PC-3 (cell line): ENCODE data around the gene SPC24. TPM values are rescaled to one million over a fixed set of nuclear protein-coding genes. Genes with fewer than 3 reads are reported as not detected.

Source experiments
- ATAC-seq: fragments of 200-7000 bp; cut with Tn5 transposase; 2 replicates; pipeline ENCODE4 v1.9.1; 2020; ENCODE audit warnings: mild to moderate bottlenecking, moderate library complexity
- BruUV-seq: library from RNA; stranded (reverse); fragments of 400-500 nt; replicated peaks from 2 replicates; lab custom pipeline; 2021; lab: Mats Ljungman, UMichigan
- CTCF ChIA-PET: fragments of 300-600 bp; sonication (Branson Sonifier 250); formaldehyde crosslinking; loops from one replicate; lab custom pipeline; 2022; ENCODE audit warnings: antibody characterized with exemption; lab: Charles Lee
- POLR2A ChIA-PET: fragments of 300-600 bp; sonication (Branson Sonifier 250); formaldehyde crosslinking; loops from one replicate; lab custom pipeline; 2022; ENCODE audit warnings: antibody characterized with exemption; ENCODE audit not compliant: unreplicated experiment; lab: Charles Lee
- DNase-seq: peaks from one replicate; pipeline ENCODE4 v3.0.0-alpha.2; 2015
- H2AFZ ChIP-seq: fragments of 300-600 bp; sonication (generic); 2 replicates; pipeline ENCODE4 v1.6.0; 2016; ENCODE audit warnings: antibody characterized with exemption, low read length
- H3F3A ChIP-seq: fragments of 300-600 bp; sonication (generic); one replicate; pipeline ENCODE4 v1.6.0; 2017; ENCODE audit warnings: antibody characterized with exemption, low read length, control low read depth, mild to moderate bottlenecking; ENCODE audit not compliant: unreplicated experiment
- H3K27ac ChIP-seq: fragments of 300-600 bp; sonication (generic); 2 replicates; pipeline ENCODE4 v1.5.1; 2016; ENCODE audit warnings: mild to moderate bottlenecking, low read length
- H3K27me3 ChIP-seq: fragments of 300-600 bp; sonication (generic); 2 replicates; pipeline ENCODE4 v1.6.1; 2016; ENCODE audit warnings: low read length, mixed read lengths
- H3K36me3 ChIP-seq: fragments of 300-600 bp; sonication (generic); 2 replicates; pipeline ENCODE4 v1.6.1; 2016; ENCODE audit warnings: low read depth, mixed run types, low read length, mixed read lengths
- H3K4me1 ChIP-seq: fragments of 300-600 bp; sonication (generic); 2 replicates; pipeline ENCODE4 v1.5.1; 2016; ENCODE audit warnings: low read length; ENCODE audit not compliant: insufficient read depth
- H3K4me2 ChIP-seq: fragments of 300-600 bp; sonication (generic); 2 replicates; pipeline ENCODE4 v1.6.0; 2016; ENCODE audit warnings: low read length
- H3K4me3 ChIP-seq: fragments of 300-600 bp; sonication (generic); 2 replicates; pipeline ENCODE4 v1.5.1; 2016; ENCODE audit warnings: mild to moderate bottlenecking, low read length, mixed read lengths
- H3K79me2 ChIP-seq: fragments of 300-600 bp; sonication (generic); 2 replicates; pipeline ENCODE4 v1.6.1; 2017; ENCODE audit warnings: low read length, mixed read lengths
- H3K9ac ChIP-seq: fragments of 300-600 bp; sonication (generic); 2 replicates; pipeline ENCODE4 v1.6.0; 2016; ENCODE audit warnings: mild to moderate bottlenecking, low read length
- H3K9me2 ChIP-seq: fragments of 300-600 bp; sonication (generic); replicated peaks from 2 replicates; pipeline ENCODE4 v1.6.1; 2016; ENCODE audit warnings: mixed run types, low read length, mixed read lengths
- H3K9me3 ChIP-seq: fragments of 300-600 bp; sonication (generic); 2 replicates; pipeline ENCODE4 v1.6.1; 2016; ENCODE audit warnings: low read length, mixed read lengths
- H4K20me1 ChIP-seq: fragments of 300-600 bp; sonication (generic); 2 replicates; pipeline ENCODE4 v1.6.1; 2016; ENCODE audit warnings: low read length, mixed read lengths
- EZH2 ChIP-seq: fragments of 300-600 bp; sonication (generic); IDR thresholded peaks from one replicate; pipeline ENCODE4 v1.6.1; 2017; ENCODE audit warnings: antibody characterized with exemption, mild to moderate bottlenecking, low read length; ENCODE audit not compliant: unreplicated experiment
- EZH2phosphoT487 ChIP-seq: fragments of 300-600 bp; sonication (generic); IDR thresholded peaks from 2 replicates; pipeline ENCODE4 v1.6.1; 2018; ENCODE audit warnings: mild to moderate bottlenecking, antibody characterized with exemption, low read length, borderline replicate concordance
- intact Hi-C: fragments of 100-400 bp; cut with micrococcal nuclease; formaldehyde crosslinking; loops from 2 replicates; pipeline ENCODE4 v1.9.0; 2023
- total RNA-seq: library from RNA; depleted of rRNA; stranded (reverse); fragments of >200 nt; gene quantifications from 2 replicates; pipeline ENCODE4 v1.2.3, GENCODE V29; 2014
- TF ChIP-seq, protein P1 (sequence below): fragments of 300-600 bp; sonication (generic); conservative IDR thresholded peaks from 2 replicates; pipeline ENCODE4 v1.5.1; 2017; ENCODE audit warnings: antibody characterized with exemption, low read depth, mild to moderate bottlenecking, low read length

SPC24 gene
- total RNA-seq, 1 experiment from 2014 or later, result 142 TPM

GRCh38 chr19:11171144-11171543, 15.6 kb upstream of the SPC24 start:
- Histone ChIP-seq H3K9me2 (no peaks in the 10 kb centered on the region), H3K4me2 (no peak overlapping the region), H3K27me3 (no peaks in the 10 kb centered on the region), H3K4me1 (peaks cover 18% of the 10 kb centered on the region), H3K79me2 (no peaks in the 10 kb centered on the region), H3K9me3 (no peaks in the 10 kb centered on the region), H3K9ac (no peak overlapping the region), H3K36me3 (peaks cover 37% of the 10 kb centered on the region), H3F3A (peaks cover 7% of the 10 kb centered on the region), H2AFZ (no peak overlapping the region), H4K20me1 (no peaks in the 10 kb centered on the region), H3K4me3 (no peak overlapping the region), H3K27ac (no peak overlapping the region)
- DNase-seq, result no peak
- ChIA-PET POLR2A (no interaction called here), CTCF (no interaction called here)
- ATAC-seq, result no peak
- no peak for TF ChIP-seq EZH2phosphoT487
- no peak for TF ChIP-seq EZH2
- TF ChIP-seq, protein P1, sequence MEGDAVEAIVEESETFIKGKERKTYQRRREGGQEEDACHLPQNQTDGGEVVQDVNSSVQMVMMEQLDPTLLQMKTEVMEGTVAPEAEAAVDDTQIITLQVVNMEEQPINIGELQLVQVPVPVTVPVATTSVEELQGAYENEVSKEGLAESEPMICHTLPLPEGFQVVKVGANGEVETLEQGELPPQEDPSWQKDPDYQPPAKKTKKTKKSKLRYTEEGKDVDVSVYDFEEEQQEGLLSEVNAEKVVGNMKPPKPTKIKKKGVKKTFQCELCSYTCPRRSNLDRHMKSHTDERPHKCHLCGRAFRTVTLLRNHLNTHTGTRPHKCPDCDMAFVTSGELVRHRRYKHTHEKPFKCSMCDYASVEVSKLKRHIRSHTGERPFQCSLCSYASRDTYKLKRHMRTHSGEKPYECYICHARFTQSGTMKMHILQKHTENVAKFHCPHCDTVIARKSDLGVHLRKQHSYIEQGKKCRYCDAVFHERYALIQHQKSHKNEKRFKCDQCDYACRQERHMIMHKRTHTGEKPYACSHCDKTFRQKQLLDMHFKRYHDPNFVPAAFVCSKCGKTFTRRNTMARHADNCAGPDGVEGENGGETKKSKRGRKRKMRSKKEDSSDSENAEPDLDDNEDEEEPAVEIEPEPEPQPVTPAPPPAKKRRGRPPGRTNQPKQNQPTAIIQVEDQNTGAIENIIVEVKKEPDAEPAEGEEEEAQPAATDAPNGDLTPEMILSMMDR, result no peak
- BruUV-seq, result no TSS peak
- intact Hi-C loops, result no loop called here

DNA sequence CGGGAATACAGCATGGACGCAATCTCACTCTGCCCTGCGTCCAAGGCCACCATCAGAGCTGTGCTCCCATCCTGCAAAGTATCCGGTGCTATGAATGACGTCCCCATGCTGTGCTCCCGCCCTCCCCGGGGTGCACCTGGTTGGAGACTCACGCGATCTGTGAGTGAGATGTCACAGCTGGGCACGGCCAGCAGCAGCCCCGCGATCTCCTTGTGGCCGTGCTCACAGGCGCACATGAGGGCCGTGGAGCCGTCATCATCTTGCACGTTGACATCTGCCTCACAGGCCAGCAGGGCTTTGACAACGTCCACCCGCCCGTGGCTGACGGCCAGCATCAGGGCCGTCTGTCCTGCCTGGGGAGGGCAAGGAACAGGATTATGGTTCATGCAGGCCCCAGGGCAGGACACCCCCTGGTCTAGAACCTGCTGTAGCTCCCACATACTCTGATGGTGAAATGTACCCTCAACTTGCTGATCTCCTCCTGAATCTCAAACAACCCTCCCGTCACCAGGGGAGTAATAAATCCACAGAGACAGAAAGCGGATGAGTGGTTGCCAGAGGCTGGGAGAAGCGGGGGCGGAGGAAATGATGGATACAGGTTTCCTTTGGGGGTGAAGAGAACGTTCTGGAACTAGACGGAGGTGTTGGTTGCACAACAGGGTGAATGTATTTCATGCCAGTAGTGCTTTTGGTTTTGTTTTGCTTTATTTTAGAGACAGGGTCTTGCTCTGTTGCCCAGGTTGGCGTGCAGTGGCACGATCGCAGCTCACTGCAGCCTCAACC, 14.5 kb upstream of the SPC24 start:
- CTCF ChIA-PET, result no interaction called here
- no peak for DNase-seq

More for the DNA sequence above, 14.5 kb upstream of the SPC24 start:
- no peak overlapping the region for H3K27ac ChIP-seq
- H3K27me3 ChIP-seq, result no peaks in the 10 kb centered on the region
- no peak overlapping the region for H3K9ac ChIP-seq
- H3F3A ChIP-seq, result peaks cover 7% of the 10 kb centered on the region
- H3K4me1 ChIP-seq, result peaks cover 18% of the 10 kb centered on the region
- H3K4me2 ChIP-seq, result no peak overlapping the region
- no peaks in the 10 kb centered on the region for H3K79me2 ChIP-seq
- BruUV-seq, result no TSS peak
- peaks cover 34% of the 10 kb centered on the region for H3K36me3 ChIP-seq
- no peak for ATAC-seq
- intact Hi-C loops, result loop anchor here (2.0 kb wide), 1 partner anchor 27 kb away; the partner anchor contains the start of gene KANK2
- POLR2A ChIA-PET, result no interaction called here
- no peaks in the 10 kb centered on the region for H3K9me3 ChIP-seq
- no peak overlapping the region for H3K4me3 ChIP-seq
- no peaks in the 10 kb centered on the region for H3K9me2 ChIP-seq
- no peak overlapping the region for H2AFZ ChIP-seq
- no peaks in the 10 kb centered on the region for H4K20me1 ChIP-seq
- TF ChIP-seq, protein P1, result no peak
- no peak for TF ChIP-seq EZH2phosphoT487
